Measurements from ENCODE around the gene RIN3. TPM values are rescaled to one million over a fixed set of nuclear protein-coding genes. Genes with fewer than 3 reads are reported as not detected.

The RIN3 gene
- total RNA-seq, 1 experiment from 2014 or later, result 1.5 TPM

DNA sequence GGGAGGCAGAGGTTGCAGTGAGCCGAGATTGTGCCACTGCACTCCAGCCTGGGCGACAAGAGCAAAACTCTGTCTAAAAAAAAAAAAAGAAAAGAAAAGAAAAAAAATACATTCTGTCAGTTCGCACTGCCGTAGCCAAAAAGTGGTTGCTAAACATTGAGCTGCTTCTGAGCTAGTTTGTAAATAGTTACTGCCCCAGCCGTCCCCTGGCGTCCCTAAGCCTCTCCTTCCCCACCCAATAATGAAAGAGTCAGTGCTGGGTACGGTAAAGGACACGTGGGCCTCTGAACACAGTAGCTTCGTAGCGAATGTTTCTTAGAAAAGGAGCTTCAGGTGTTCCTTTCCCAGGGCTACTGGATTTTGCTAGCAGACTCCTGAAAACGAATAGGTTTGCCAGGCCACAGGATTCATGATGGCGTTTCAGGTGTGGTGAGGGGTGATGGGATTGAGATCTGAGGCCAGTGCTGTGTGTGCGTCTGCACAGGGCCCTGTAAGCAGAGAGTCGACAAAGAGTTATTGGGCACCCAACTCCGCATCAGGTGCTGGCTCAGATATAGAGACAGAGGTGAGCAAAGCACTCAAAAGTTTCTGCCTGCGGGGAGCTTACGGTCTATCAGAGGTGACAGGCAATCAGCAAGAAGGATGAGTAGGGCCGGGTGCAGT lies 140.8 kb downstream of the RIN3 start:
- Mint-ChIP-seq H3K4me1 (peaks cover 0 to 9% of the 10 kb centered on the region in 2 experiments; a peak in 1 of 4 replicates), H3K9me3 (no peaks in the 10 kb centered on the region), H3K4me3 (no peak overlapping the region), H3K36me3 (ENCODE audit: insufficient read depth in 1 of 3, low read depth in 3 of 3) (no peaks in the 10 kb centered on the region; a peak in 1 of 7 replicates), H3K27me3 (ENCODE audit: low read depth) (0 out of 2 replicates have a peak, but pooled peaks cover 2% of the 10 kb centered on the region), H3K27ac (no peak overlapping the region; a peak in 1 of 7 replicates)
- H3T11ph ChIP-seq (ENCODE audit: low read length), result no peak overlapping the region
- no peak overlapping the region for H3K23ac ChIP-seq (ENCODE audit: insufficient read length, low read depth, low read length)
- H2BK15ac ChIP-seq (ENCODE audit: low read depth, low read length), result no peak overlapping the region
- no peaks in the 10 kb centered on the region for H3K23me2 ChIP-seq (ENCODE audit: insufficient read length, low read depth, low read length, poor library complexity, severe bottlenecking)
- H3K4me2 ChIP-seq (ENCODE audit: insufficient read depth, insufficient read length, low read length), result no peak overlapping the region
- H2BK5ac ChIP-seq (ENCODE audit: insufficient read length, low read length), result no peak overlapping the region
- no CpG with 5 or more reads among the region's 18 CpGs for WGBS (ENCODE audit: extremely low coverage, insufficient read length, low lambda C conversion rate)
- H3K14ac ChIP-seq (ENCODE audit: insufficient read depth, low read length), result no peak overlapping the region; the same call in 1 of the 2 replicates
- H3K4me1 ChIP-seq (ENCODE audit: insufficient read depth, low read length), result no peaks in the 10 kb centered on the region
- no peak overlapping the region for H4K5ac ChIP-seq (ENCODE audit: insufficient read length, low read depth, low read length)
- no peak overlapping the region for H3K56ac ChIP-seq (ENCODE audit: insufficient read length, low read depth, low read length)
- DNase-seq, result no peak
- H2BK120ac ChIP-seq (ENCODE audit: low read depth, low read length, poor library complexity, severe bottlenecking), result no peak overlapping the region
- H4K8ac ChIP-seq (replicated peaks; ENCODE audit: insufficient read length, low read depth, low read length), result no peak overlapping the region
- no peak overlapping the region for H3K27ac ChIP-seq (ENCODE audit: insufficient read length, low read depth, low read length)
- no peak overlapping the region for H2AK5ac ChIP-seq (ENCODE audit: insufficient read length, low read length)
- no peaks in the 10 kb centered on the region for H3K9me3 ChIP-seq (ENCODE audit: control insufficient read depth, low read depth, low read length)
- no peak overlapping the region for H4K91ac ChIP-seq (ENCODE audit: insufficient read length, low read depth, low read length)
- no peak overlapping the region for H2AFZ ChIP-seq (ENCODE audit: low read length)
- no peak overlapping the region for H3K9ac ChIP-seq (ENCODE audit: extremely low read depth, insufficient read length, low read length)
- H2BK20ac ChIP-seq (ENCODE audit: low read depth, low read length, poor library complexity, severe bottlenecking), result no peak overlapping the region
- H3K79me2 ChIP-seq (ENCODE audit: insufficient read depth, low read length), result no peaks in the 10 kb centered on the region
- no peak overlapping the region for H2BK12ac ChIP-seq (ENCODE audit: insufficient read length, low read depth, low read length)
- TF ChIP-seq CTCF (conservative IDR thresholded peaks at IDR 0.05), result no peak
- H3K79me1 ChIP-seq (ENCODE audit: insufficient read depth, low read depth, low read length, poor library complexity, severe bottlenecking), result no peaks in the 10 kb centered on the region
- H4K20me1 ChIP-seq (ENCODE audit: control insufficient read depth, insufficient read depth, insufficient read length), result no peaks in the 10 kb centered on the region
- no peaks in the 10 kb centered on the region for H3K27me3 ChIP-seq (ENCODE audit: insufficient read depth, low read length)
- H3K18ac ChIP-seq (ENCODE audit: insufficient read length, low read depth, low read length), result no peak overlapping the region
- no peak overlapping the region for H3K4ac ChIP-seq (ENCODE audit: low read depth, low read length)
